Measurements from ENCODE around the gene NAPB.

GRCh38 chr20:23415555-23415954 is 5.7 kb downstream of the NAPB start:
- TF ChIP-seq, protein P1, sequence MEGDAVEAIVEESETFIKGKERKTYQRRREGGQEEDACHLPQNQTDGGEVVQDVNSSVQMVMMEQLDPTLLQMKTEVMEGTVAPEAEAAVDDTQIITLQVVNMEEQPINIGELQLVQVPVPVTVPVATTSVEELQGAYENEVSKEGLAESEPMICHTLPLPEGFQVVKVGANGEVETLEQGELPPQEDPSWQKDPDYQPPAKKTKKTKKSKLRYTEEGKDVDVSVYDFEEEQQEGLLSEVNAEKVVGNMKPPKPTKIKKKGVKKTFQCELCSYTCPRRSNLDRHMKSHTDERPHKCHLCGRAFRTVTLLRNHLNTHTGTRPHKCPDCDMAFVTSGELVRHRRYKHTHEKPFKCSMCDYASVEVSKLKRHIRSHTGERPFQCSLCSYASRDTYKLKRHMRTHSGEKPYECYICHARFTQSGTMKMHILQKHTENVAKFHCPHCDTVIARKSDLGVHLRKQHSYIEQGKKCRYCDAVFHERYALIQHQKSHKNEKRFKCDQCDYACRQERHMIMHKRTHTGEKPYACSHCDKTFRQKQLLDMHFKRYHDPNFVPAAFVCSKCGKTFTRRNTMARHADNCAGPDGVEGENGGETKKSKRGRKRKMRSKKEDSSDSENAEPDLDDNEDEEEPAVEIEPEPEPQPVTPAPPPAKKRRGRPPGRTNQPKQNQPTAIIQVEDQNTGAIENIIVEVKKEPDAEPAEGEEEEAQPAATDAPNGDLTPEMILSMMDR (IDR thresholded peaks at IDR 0.05), result no peak
- TF ChIP-seq POLR2A (IDR thresholded peaks at IDR 0.05), result no peak

Measured in sigmoid colon (tissue), 3 donors.